Naive thymus-derived CD8-positive, alpha-beta T cell (primary cell): ENCODE measurements around the gene GNA12. TPM values are rescaled to one million over a fixed set of nuclear protein-coding genes. Genes with fewer than 3 reads are reported as not detected.

Experiments used
- ATAC-seq, 2 donors: fragments of 150-1000 bp; cut with Tn5 transposase in 1 of 2; sonication (Bioruptor Pico), chemical (Tn5 transposase) in 1 of 2; 1 replicate in 1 of 2; 2 replicates in 1 of 2; pipeline ENCODE4 v1.10.0; 2021; ENCODE audit warnings: mild to moderate bottlenecking in 2 of 2, moderate library complexity in 2 of 2
- POLR2A ChIA-PET: fragments of 350-600 bp; sonication (Branson Sonifier 250); formaldehyde crosslinking; loops from one replicate; lab custom pipeline; 2021; ENCODE audit warnings: antibody characterized with exemption; lab: Charles Lee
- DNase-seq, 10 donors: peaks; one replicate each; pipeline versions ENCODE4 v3.0.0 to v3.0.0-alpha.2; 2020 to 2022
- H3K27ac Mint-ChIP-seq, 10 donors: one replicate each; pipeline ENCODE4 v1.8.0; 2020 to 2022; ENCODE audit warnings: mild to moderate bottlenecking in 10 of 10, mixed read lengths in 10 of 10, moderate library complexity in 4 of 10, inconsistent platforms in 1 of 10
- H3K27me3 Mint-ChIP-seq, 5 donors: one replicate each; pipeline ENCODE4 v1.8.0; 2021 to 2022; ENCODE audit warnings: mixed read lengths in 5 of 5
- H3K36me3 Mint-ChIP-seq, 3 donors: one replicate each; pipeline ENCODE4 v1.8.0; 2020 to 2022; ENCODE audit warnings: mixed read lengths in 3 of 3, mild to moderate bottlenecking in 2 of 3, inconsistent platforms in 1 of 3
- H3K4me1 Mint-ChIP-seq, 4 donors: one replicate each; pipeline ENCODE4 v1.8.0; 2021 to 2022; ENCODE audit warnings: mixed read lengths in 4 of 4
- H3K4me3 Mint-ChIP-seq, 10 donors: one replicate each; pipeline ENCODE4 v1.8.0; 2020 to 2022; ENCODE audit warnings: mild to moderate bottlenecking in 10 of 10, mixed read lengths in 10 of 10, moderate library complexity in 6 of 10, inconsistent platforms in 1 of 10
- H3K9me3 Mint-ChIP-seq, 9 donors: one replicate each; pipeline ENCODE4 v1.8.0; 2020 to 2022; ENCODE audit warnings: mixed read lengths in 9 of 9, mild to moderate bottlenecking in 3 of 9, inconsistent platforms in 1 of 9, moderate library complexity in 1 of 9
- polyA plus RNA-seq, 3 donors: library from polyadenylated mRNA; unstranded; fragments of 300-500 nt; fragmentation: Illumina TruSeq; gene quantifications; one replicate each; pipeline ENCODE4 v1.2.3, GENCODE V29; 2021
- total RNA-seq, 8 experiments: library from RNA in 2 of 8; stranded (reverse) in 2 of 8; gene quantifications; one replicate each; pipeline ENCODE4 v1.2.3 and lab custom pipeline; 2021 to 2026

GNA12 gene
- total and polyA plus RNA-seq, 5 experiments from 2014 or later, result 4.6 to 21.4 (median 13.7) TPM

GRCh38 chr7:2774935-2775334 is 69.2 kb downstream of the GNA12 start:
- Mint-ChIP-seq H3K27me3 (no peaks in the 10 kb centered on the region), H3K27ac (no peak overlapping the region), H3K36me3 (peaks cover 0 to 32% (median 22%) of the 10 kb centered on the region in 3 donors), H3K4me1 (peaks cover 0 to 18% (median 7%) of the 10 kb centered on the region in 4 donors), H3K9me3 (no peaks in the 10 kb centered on the region), H3K4me3 (no peak overlapping the region)
- POLR2A ChIA-PET, result no interaction called here
- no peak for ATAC-seq
- DNase-seq, result no peak

- Mint-ChIP-seq H3K27me3 (no peaks in the 10 kb centered on the region), H3K27ac (peak overlapping the region in 1 of 10 donors; percentile 68), H3K9me3 (no peaks in the 10 kb centered on the region), H3K36me3 (peaks cover 0 to 32% (median 22%) of the 10 kb centered on the region in 3 donors), H3K4me1 (peaks cover 0 to 18% (median 7%) of the 10 kb centered on the region in 4 donors), H3K4me3 (no peak overlapping the region)
- ATAC-seq (no peak), DNase-seq (no peak)
- POLR2A ChIA-PET, result no interaction called here
These were observed 69.8 kb downstream of the GNA12 start for GRCh38 chr7:2774280-2774679.

- peaks cover 0 to 18% (median 7%) of the 10 kb centered on the region in 4 donors for H3K4me1 Mint-ChIP-seq
- H3K27ac Mint-ChIP-seq, result no peak overlapping the region
- DNase-seq, result no peak
- no peaks in the 10 kb centered on the region for H3K27me3 Mint-ChIP-seq
- ATAC-seq, result no peak
- H3K36me3 Mint-ChIP-seq, result peaks cover 0 to 32% (median 22%) of the 10 kb centered on the region in 3 donors
- H3K4me3 Mint-ChIP-seq, result no peak overlapping the region
- POLR2A ChIA-PET, result no interaction called here
- H3K9me3 Mint-ChIP-seq, result no peaks in the 10 kb centered on the region
These were observed 70.5 kb downstream of the GNA12 start for GRCh38 chr7:2773608-2774007.

GRCh38 chr7:2771274-2771731 is 72.8 kb downstream of the GNA12 start:
- H3K36me3 Mint-ChIP-seq, result peaks cover 0 to 25% (median 20%) of the 10 kb centered on the region in 3 donors
- no peaks in the 10 kb centered on the region for H3K27me3 Mint-ChIP-seq
- DNase-seq (no peak), ATAC-seq (no peak)
- H3K9me3 Mint-ChIP-seq, result no peaks in the 10 kb centered on the region
- H3K4me3 Mint-ChIP-seq, result no peak overlapping the region
- H3K27ac Mint-ChIP-seq, result no peak overlapping the region
- POLR2A ChIA-PET, result no interaction called here
- H3K4me1 Mint-ChIP-seq, result peaks cover 0 to 18% (median 6%) of the 10 kb centered on the region in 4 donors

- Mint-ChIP-seq H3K4me3 (no peak overlapping the region), H3K9me3 (no peaks in the 10 kb centered on the region)
These were observed 79.5 kb downstream of the GNA12 start for GRCh38 chr7:2764621-2765020.

GRCh38 chr7:2763597-2763996 is 80.5 kb downstream of the GNA12 start:
- no peak for DNase-seq
- ATAC-seq, result no peak
- Mint-ChIP-seq H3K4me1 (peaks cover 9 to 27% (median 23%) of the 10 kb centered on the region in 4 donors), H3K4me3 (no peak overlapping the region), H3K27me3 (no peaks in the 10 kb centered on the region), H3K27ac (no peak overlapping the region), H3K36me3 (peaks cover 0 to 23% (median 5%) of the 10 kb centered on the region in 3 donors), H3K9me3 (no peaks in the 10 kb centered on the region)
- POLR2A ChIA-PET, result interaction anchor here (0.7 kb wide), 1 partner anchor 375 kb away, joined by 5 read pairs; no protein-coding TSS in a partner anchor

More at GRCh38 chr7:2764621-2765020, 79.5 kb downstream of the GNA12 start:
- Mint-ChIP-seq H3K36me3 (peaks cover 0 to 21% (median 5%) of the 10 kb centered on the region in 3 donors), H3K27me3 (no peaks in the 10 kb centered on the region), H3K27ac (no peak overlapping the region), H3K4me1 (peaks cover 6 to 19% (median 17%) of the 10 kb centered on the region in 4 donors)
- no peak for DNase-seq
- POLR2A ChIA-PET, result no interaction called here
- ATAC-seq, result no peak

GRCh38 chr7:2761801-2762497 is 82.2 kb downstream of the GNA12 start:
- Mint-ChIP-seq H3K4me3 (no peak overlapping the region), H3K4me1 (peaks cover 9 to 42% (median 25%) of the 10 kb centered on the region in 4 donors), H3K36me3 (peaks cover 0 to 30% (median 4%) of the 10 kb centered on the region in 3 donors), H3K27ac (no peak overlapping the region), H3K9me3 (no peaks in the 10 kb centered on the region), H3K27me3 (no peaks in the 10 kb centered on the region)
- DNase-seq, result no peak
- POLR2A ChIA-PET, result no interaction called here
- no peak for ATAC-seq

- Mint-ChIP-seq H3K36me3 (peaks cover 7 to 37% (median 11%) of the 10 kb centered on the region in 3 donors), H3K4me1 (peaks cover 9 to 44% (median 25%) of the 10 kb centered on the region in 4 donors), H3K27me3 (no peaks in the 10 kb centered on the region), H3K4me3 (no peak overlapping the region), H3K9me3 (no peaks in the 10 kb centered on the region), H3K27ac (peak overlapping the region in 4 of 10 donors; percentile 9 to 75 (median 36))
- DNase-seq (no peak), ATAC-seq (no peak)
- POLR2A ChIA-PET, result no interaction called here
These were observed 82.9 kb downstream of the GNA12 start for GRCh38 chr7:2761131-2761624.

GRCh38 chr7:2760098-2760889 is 83.8 kb downstream of the GNA12 start:
- ATAC-seq, result peak in 1 of 2 donors; percentile 42
- Mint-ChIP-seq H3K4me1 (peaks cover 9 to 44% (median 25%) of the 10 kb centered on the region in 4 donors), H3K27ac (peak overlapping the region in 5 of 10 donors; percentile 9 to 76 (median 38)), H3K36me3 (peaks cover 16 to 43% (median 19%) of the 10 kb centered on the region in 3 donors), H3K27me3 (no peaks in the 10 kb centered on the region), H3K9me3 (peaks cover 0 to 4% (median 0%) of the 10 kb centered on the region in 9 donors), H3K4me3 (peak overlapping the region in 4 of 10 donors; percentile 5 to 45 (median 33))
- POLR2A ChIA-PET, result no interaction called here
- no peak for DNase-seq

GRCh38 chr7:2759736-2760097 is 84.4 kb downstream of the GNA12 start:
- Mint-ChIP-seq H3K4me1 (peaks cover 11 to 44% (median 25%) of the 10 kb centered on the region in 4 donors), H3K36me3 (peaks cover 19 to 47% (median 23%) of the 10 kb centered on the region in 3 donors), H3K27me3 (no peaks in the 10 kb centered on the region), H3K4me3 (peak overlapping the region in 1 of 10 donors; percentile 30), H3K9me3 (peaks cover 0 to 4% (median 0%) of the 10 kb centered on the region in 9 donors), H3K27ac (peak overlapping the region in 1 of 10 donors; percentile 22)
- POLR2A ChIA-PET, result no interaction called here
- ATAC-seq (no peak), DNase-seq (no peak)

- POLR2A ChIA-PET, result no interaction called here
- no peak for DNase-seq
These were observed 85.2 kb downstream of the GNA12 start for GRCh38 chr7:2758673-2759616.

More at GRCh38 chr7:2758673-2759616, 85.2 kb downstream of the GNA12 start:
- Mint-ChIP-seq H3K4me1 (peaks cover 11 to 44% (median 25%) of the 10 kb centered on the region in 4 donors), H3K4me3 (peak overlapping the region in 1 of 10 donors; percentile 25), H3K36me3 (peaks cover 19 to 51% (median 25%) of the 10 kb centered on the region in 3 donors), H3K27ac (peak overlapping the region in 2 of 10 donors; percentile 82 to 86), H3K27me3 (no peaks in the 10 kb centered on the region), H3K9me3 (peaks cover 0 to 4% (median 0%) of the 10 kb centered on the region in 9 donors)
- no peak for ATAC-seq
